Measurements from ENCODE around the gene FOXP1.

Gene FOXP1

GRCh38 chr3:71564361-71564760 lies 19.2 kb downstream of the FOXP1 start:
- no peak for DNase-seq (ENCODE audit: low read depth)

- DNase-seq (ENCODE audit: low read depth): no peak
Measured at GRCh38 chr3:71563827-71564226, 19.7 kb downstream of the FOXP1 start.

- no peak for DNase-seq (ENCODE audit: low read depth)
Measured at GRCh38 chr3:71562938-71563337, 20.6 kb downstream of the FOXP1 start.

GRCh38 chr3:71560665-71561064 lies 22.9 kb downstream of the FOXP1 start:
- peak; percentile 52 for DNase-seq (ENCODE audit: low read depth)

GRCh38 chr3:71559578-71560162 lies 23.9 kb downstream of the FOXP1 start:
- peak; percentile 43 for DNase-seq (ENCODE audit: low read depth)

GRCh38 chr3:71559021-71559420 lies 24.5 kb downstream of the FOXP1 start:
- DNase-seq (ENCODE audit: low read depth): peak; percentile 43

GRCh38 chr3:71554649-71555048 lies 28.9 kb downstream of the FOXP1 start:
- no peak for DNase-seq (ENCODE audit: low read depth)

- DNase-seq (ENCODE audit: low read depth): peak; percentile 90
Measured at GRCh38 chr3:71551311-71551919, 32.1 kb downstream of the FOXP1 start.

- DNase-seq (ENCODE audit: low read depth): no peak
Measured at GRCh38 chr3:71549951-71550350, 33.6 kb downstream of the FOXP1 start.

GRCh38 chr3:71548705-71549384 lies 34.7 kb downstream of the FOXP1 start:
- DNase-seq (ENCODE audit: low read depth): no peak

GRCh38 chr3:71547249-71548198 lies 36.0 kb downstream of the FOXP1 start:
- no peak for DNase-seq (ENCODE audit: low read depth)

GRCh38 chr3:71546821-71547220 lies 36.7 kb downstream of the FOXP1 start:
- no peak for DNase-seq (ENCODE audit: low read depth)

GRCh38 chr3:71545330-71545729 lies 38.2 kb downstream of the FOXP1 start:
- no peak for DNase-seq (ENCODE audit: low read depth)

- DNase-seq (ENCODE audit: low read depth): no peak
Measured at GRCh38 chr3:71543371-71544016, 40.0 kb downstream of the FOXP1 start.

GRCh38 chr3:71542521-71543370 lies 40.8 kb downstream of the FOXP1 start:
- peak; percentile 99 for DNase-seq (ENCODE audit: low read depth)

- peak; percentile 64 for DNase-seq (ENCODE audit: low read depth)
Measured at GRCh38 chr3:71541313-71541712, 42.2 kb downstream of the FOXP1 start.

- peak; percentile 99 for DNase-seq (ENCODE audit: low read depth)
Measured at GRCh38 chr3:71537211-71537611, 46.3 kb downstream of the FOXP1 start.

- DNase-seq (ENCODE audit: low read depth): peak; percentile 88
Measured at GRCh38 chr3:71536376-71536965, 47.1 kb downstream of the FOXP1 start.

GRCh38 chr3:71533588-71533987 lies 49.9 kb downstream of the FOXP1 start:
- no peak for DNase-seq (ENCODE audit: low read depth)

GRCh38 chr3:71532639-71533395 lies 50.7 kb downstream of the FOXP1 start:
- no peak for DNase-seq (ENCODE audit: low read depth)
